Dermis microvascular lymphatic vessel endothelial cell (primary cell): ENCODE data around the gene GNAZ. TPM values are rescaled to one million over a fixed set of nuclear protein-coding genes. Genes with fewer than 3 reads are reported as not detected.
"Not testable (repeated sequence)": the region's sequence is repeated elsewhere in the genome, so short reads cannot be mapped to it uniquely, and the experiment has no call there.

Experiments used
- DNase-seq, 2 donors: peaks; one replicate each; pipeline versions ENCODE4 v3.0.0 to v3.0.0-alpha.2; 2010; ENCODE audit warnings: low read depth in 2 of 2
- total RNA-seq: library from RNA; depleted of rRNA; stranded (reverse); fragments of >200 nt; gene quantifications from 2 replicates; pipeline ENCODE4 v1.2.1, GENCODE V29; 2014

GNAZ gene
- 0.38 and 0.51 TPM in 2 replicates for total RNA-seq

- DNase-seq, result no peak
Measured at GRCh38 chr22:23070418-23071229, at the start of gene GNAZ. TSS of gene GNAZ (plus strand) at chr22:23070519. CDS start at chr22:23095696, 25,177 bp downstream.

GRCh38 chr22:23020659-23021293, 49.5 kb upstream of the GNAZ start:
- no peak for DNase-seq

GRCh38 chr22:23021660-23022353, 48.5 kb upstream of the GNAZ start:
- not testable (repeated sequence) for DNase-seq

- no peak for DNase-seq
Measured at GRCh38 chr22:23023294-23023693, 47.0 kb upstream of the GNAZ start.

- DNase-seq, result no peak
Measured at GRCh38 chr22:23026777-23027176, 43.5 kb upstream of the GNAZ start.

DNA sequence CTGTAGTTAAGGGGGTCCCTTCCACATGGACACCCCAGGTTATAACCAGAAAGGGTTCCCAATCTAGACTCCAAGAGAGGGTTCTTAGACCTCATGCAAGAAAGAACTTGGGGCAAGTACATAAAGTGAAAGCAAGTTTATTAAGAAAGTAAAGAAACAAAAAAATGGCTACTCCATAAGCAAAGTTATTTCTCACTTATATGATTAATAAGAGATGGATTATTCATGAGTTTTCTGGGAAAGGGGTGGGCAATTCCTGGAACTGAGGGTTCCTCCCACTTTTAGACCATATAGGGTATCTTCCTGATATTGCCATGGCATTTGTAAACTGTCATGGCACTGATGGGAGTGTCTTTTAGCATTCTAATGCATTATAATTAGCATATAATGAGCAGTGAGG, 42.5 kb upstream of the GNAZ start:
- not testable (repeated sequence) for DNase-seq

DNA sequence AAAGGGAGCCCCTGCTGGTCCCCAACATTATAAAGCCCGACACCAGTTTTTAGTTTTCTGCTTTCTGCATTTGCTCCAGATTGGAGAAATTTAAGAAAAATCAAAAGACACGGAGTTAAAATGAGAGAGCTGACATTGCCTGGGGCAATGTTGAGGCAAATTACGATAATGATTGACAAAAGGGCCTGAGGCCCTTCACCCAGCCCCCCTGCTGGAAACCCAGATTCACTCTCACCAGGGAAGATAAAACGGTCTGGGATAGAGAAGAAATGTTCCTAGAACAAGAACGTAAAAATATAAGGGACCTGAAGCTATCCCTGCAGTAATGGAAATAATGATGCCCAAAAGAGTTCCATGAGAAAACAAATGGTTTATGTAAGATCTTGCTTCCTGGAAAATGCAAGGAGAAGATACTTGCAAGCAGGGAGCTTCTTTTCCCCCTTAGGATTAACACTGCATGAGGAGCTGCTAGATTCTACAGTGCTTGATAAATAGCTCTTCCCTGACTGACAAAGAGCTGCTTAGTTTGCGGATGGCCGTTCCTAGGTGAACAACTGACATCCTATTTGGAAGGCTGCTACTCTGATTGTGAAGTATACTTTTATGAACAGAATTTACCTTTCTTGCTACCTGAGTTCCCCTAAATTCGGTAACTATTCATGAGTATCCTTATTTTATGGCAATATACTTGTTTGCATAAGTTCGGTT, 40.6 kb upstream of the GNAZ start:
- no peak for DNase-seq

DNA sequence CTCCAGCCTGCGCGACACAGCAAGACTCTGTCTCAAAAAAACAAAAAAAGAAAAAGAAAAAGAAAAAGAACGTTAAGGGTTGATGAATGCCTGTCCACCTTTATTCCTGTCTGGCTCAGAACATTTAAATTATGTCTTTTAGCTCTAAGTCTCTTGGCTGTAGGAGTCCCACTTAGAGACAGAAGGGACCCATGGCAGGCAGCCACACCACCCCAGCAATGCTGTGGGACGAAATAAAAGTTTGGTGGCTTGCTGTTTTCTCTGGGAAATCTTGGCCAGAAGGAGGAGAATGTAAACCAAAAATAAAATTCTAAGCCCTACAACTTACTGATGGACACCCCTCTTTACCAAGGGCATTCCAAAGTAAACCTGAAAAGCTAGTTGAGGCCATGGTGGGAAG, 38.9 kb upstream of the GNAZ start:
- no peak for DNase-seq

GRCh38 chr22:23031786-23032185, 38.5 kb upstream of the GNAZ start:
- no peak for DNase-seq

GRCh38 chr22:23032658-23033057, 37.7 kb upstream of the GNAZ start:
- no peak for DNase-seq

- DNase-seq, result no peak
Measured at GRCh38 chr22:23033116-23033905, 37.0 kb upstream of the GNAZ start.

GRCh38 chr22:23034621-23035556, 35.4 kb upstream of the GNAZ start:
- no peak for DNase-seq

DNA sequence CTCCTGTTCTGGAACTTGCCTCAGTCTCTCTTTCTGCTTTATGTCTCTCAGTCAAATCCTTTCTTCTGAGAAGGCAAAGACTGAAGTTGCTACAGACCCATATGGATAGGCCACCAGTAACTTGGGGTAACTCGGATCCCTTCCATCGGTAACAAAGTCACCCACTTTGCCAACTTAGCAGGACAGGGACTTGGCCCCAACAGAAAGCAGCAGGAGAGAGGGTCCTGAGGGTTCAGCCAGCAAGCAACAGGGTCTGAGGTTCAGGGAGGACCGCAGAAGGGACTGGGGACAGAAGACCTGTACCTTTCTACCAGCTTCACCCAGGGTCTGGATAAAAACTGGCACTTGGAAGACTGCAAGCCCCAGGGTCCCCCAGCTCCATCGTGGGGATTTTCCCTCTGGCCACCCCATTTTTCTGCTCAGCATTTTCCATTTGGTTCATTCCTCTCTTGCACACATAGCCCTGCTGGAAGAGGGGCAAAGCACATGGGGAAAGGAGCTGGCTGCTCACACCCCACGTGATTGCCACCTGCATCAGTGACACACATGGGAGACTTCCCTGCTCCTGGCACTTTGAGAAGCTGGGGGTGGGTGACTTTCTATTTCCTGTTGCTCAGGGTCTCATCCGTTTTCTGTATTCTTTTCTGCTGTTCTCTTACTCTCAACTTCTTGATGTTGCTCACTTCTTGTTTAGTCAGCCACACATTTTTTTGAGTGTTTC, 34.6 kb upstream of the GNAZ start:
- DNase-seq, result no peak

- DNase-seq, result peak in 1 of 2 donors; percentile 27
Measured at GRCh38 chr22:23036684-23037428, 33.5 kb upstream of the GNAZ start.

DNA sequence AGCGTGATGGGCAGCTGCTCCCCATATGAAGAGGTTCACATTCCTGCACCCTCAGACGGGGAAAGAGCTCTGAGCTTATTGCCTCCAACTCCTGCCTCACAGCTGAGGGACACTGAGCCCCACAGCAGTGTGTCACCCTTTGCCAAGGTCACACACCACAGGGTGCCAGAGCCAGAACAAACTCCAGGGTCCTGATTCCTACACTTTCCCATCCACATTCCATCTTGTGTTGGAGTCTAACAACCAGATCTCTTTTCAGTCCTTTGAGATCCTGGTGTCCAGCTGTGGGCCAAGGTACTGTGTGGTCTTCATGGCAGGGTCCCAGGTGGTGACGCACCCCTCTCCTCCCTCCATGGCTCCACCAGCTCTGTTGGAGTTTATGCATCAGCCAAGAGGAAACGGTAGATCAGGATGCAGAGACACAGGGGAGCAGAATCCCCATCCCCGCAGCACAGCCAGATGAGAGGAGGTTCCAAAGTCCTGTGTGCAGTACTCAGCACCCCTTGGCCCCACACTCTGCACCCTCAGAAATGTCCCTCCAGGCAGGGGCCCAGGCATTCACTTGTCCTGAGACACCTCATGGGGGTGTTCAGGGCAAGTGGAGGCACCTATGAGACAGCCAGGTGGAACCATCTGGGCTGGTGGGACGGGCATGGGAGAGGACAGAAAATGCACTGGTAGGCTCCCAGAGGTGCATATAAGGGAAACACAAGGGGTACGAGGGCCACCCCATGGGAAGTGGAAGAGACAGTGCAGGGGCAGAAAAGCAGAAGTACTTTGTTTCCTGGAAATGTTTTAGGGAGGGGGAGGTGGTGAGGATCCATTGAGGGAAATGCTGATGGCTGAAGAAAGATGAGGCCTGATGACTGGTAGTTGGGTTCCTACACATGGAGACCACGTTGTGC, 32.6 kb upstream of the GNAZ start:
- no peak for DNase-seq

GRCh38 chr22:23038334-23038642, 32.0 kb upstream of the GNAZ start:
- no peak for DNase-seq

- no peak for DNase-seq
Measured at GRCh38 chr22:23038902-23039301, 31.4 kb upstream of the GNAZ start.

- no peak for DNase-seq
Measured at GRCh38 chr22:23042179-23042578, 28.1 kb upstream of the GNAZ start.
